Measurements from ENCODE around the gene NAA50.

DNA sequence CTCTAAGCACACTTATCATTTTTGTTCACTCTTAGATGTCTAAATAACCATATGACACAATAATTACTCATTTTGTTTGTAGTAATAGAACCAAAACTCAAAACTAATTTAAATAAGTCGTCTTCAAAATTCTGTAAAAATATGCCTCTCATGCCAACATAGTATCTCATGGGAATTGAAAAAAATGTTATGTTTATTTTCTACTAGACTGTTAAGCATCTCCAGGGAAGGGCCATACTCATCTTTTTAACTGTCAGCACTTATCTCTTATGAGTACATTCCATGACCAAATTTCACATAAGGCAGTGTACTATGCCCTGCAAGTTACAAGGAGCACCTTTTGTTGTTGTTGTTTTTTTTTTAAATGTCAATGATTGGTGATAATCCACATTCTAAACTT lies 31.3 kb downstream of the NAA50 start:
- TF ChIP-seq CTCF (IDR thresholded peaks at IDR 0.05) (no peak), POLR2AphosphoS5 (IDR thresholded peaks at IDR 0.05) (no peak)
